Panc1 (cell line): ENCODE results near the gene PLA2G2D. TPM values are rescaled to one million over a fixed set of nuclear protein-coding genes. Genes with fewer than 3 reads are reported as not detected.

Experiments
- ATAC-seq: fragments of 200-7000 bp; cut with Tn5 transposase; 2 replicates; pipeline ENCODE4 v1.9.1; 2020; ENCODE audit warnings: mild to moderate bottlenecking, moderate library complexity
- BruUV-seq: library from RNA; stranded (reverse); fragments of 400-500 nt; replicated peaks from 2 replicates; lab custom pipeline; 2021; lab: Mats Ljungman, UMichigan
- CTCF ChIA-PET: fragments of 300-600 bp; sonication (Branson Sonifier 250); formaldehyde crosslinking; loops from one replicate; lab custom pipeline; 2022; ENCODE audit warnings: antibody characterized with exemption; lab: Charles Lee
- POLR2A ChIA-PET: fragments of 300-600 bp; sonication (Branson Sonifier 250); formaldehyde crosslinking; loops from one replicate; lab custom pipeline; 2022; ENCODE audit warnings: antibody characterized with exemption; lab: Charles Lee
- DNase-seq: peaks from one replicate; pipeline ENCODE4 v3.0.0-alpha.2; 2010; ENCODE audit warnings: low read depth, low spot score
- H3K27ac ChIP-seq: 2 replicates; pipeline ENCODE4 v1.5.1; 2011; ENCODE audit warnings: mild to moderate bottlenecking, low read length, inconsistent platforms
- H3K27me3 ChIP-seq: fragments of 200-500 bp; sonication (Bioruptor generic); 2 replicates; pipeline ENCODE4 v1.6.0; 2014; ENCODE audit warnings: low read length, inconsistent platforms; ENCODE audit not compliant: control insufficient read depth, insufficient read depth
- H3K36me3 ChIP-seq: fragments of 200-500 bp; sonication (Bioruptor generic); 2 replicates; pipeline ENCODE4 v1.5.1; 2014; ENCODE audit warnings: inconsistent platforms, mild to moderate bottlenecking, low read length, moderate library complexity; ENCODE audit not compliant: control insufficient read depth, insufficient read depth
- H3K4me1 ChIP-seq: 2 replicates; pipeline ENCODE4 v1.5.1; 2011; ENCODE audit warnings: inconsistent platforms, mild to moderate bottlenecking, low read length, moderate library complexity; ENCODE audit not compliant: control insufficient read depth, insufficient read depth
- H3K4me3 ChIP-seq, 2 experiments: 2 replicates each; pipeline ENCODE4 v1.5.1; 2011 to 2012; ENCODE audit warnings: low read depth in 2 of 2, low read length in 2 of 2, mild to moderate bottlenecking in 2 of 2, inconsistent platforms in 1 of 2, moderate library complexity in 1 of 2
- H3K9me3 ChIP-seq: fragments of 200-500 bp; sonication (Bioruptor generic); 2 replicates; pipeline ENCODE4 v1.5.1; 2014; ENCODE audit warnings: low read depth, mild to moderate bottlenecking, inconsistent platforms, low read length, moderate library complexity; ENCODE audit not compliant: control insufficient read depth, insufficient read depth
- POLR2AphosphoS5 ChIP-seq: IDR thresholded peaks from 2 replicates; pipeline ENCODE4 v1.6.1; 2012; ENCODE audit warnings: mild to moderate bottlenecking, low read depth, low read length, moderate library complexity
- SIN3A ChIP-seq: IDR thresholded peaks from 2 replicates; pipeline ENCODE4 v1.6.1; 2012; ENCODE audit warnings: low read depth, mild to moderate bottlenecking, low read length, moderate library complexity, borderline replicate concordance; ENCODE audit not compliant: insufficient read depth
- TCF7L2 ChIP-seq: IDR thresholded peaks from 2 replicates; pipeline ENCODE4 v1.6.1; 2011; ENCODE audit warnings: mild to moderate bottlenecking, low read depth, low read length, inconsistent platforms
- in situ Hi-C: cut with HindIII; loops from 2 replicates; pipeline ENCODE4 v1.10.0; 2016; ENCODE audit warnings: low sequenced_read_pairs, low pct_unique_long_range_greater_than_20kb
- intact Hi-C: fragments of 100-400 bp; cut with micrococcal nuclease; formaldehyde crosslinking; loops from one replicate; pipeline ENCODE4 v1.10.0; 2022; ENCODE audit not compliant: unreplicated experiment
- total RNA-seq: library from RNA; stranded (reverse); gene quantifications from one replicate; pipeline ENCODE4 v1.2.1, GENCODE V29; 2021; ENCODE audit not compliant: unreplicated experiment
- TF ChIP-seq, protein P1 (sequence below): fragments of 450-650 bp; IDR thresholded peaks from 2 replicates; pipeline ENCODE4 v1.5.1; 2017; ENCODE audit warnings: mild to moderate bottlenecking
- TF ChIP-seq, protein P2 (sequence below), 2 experiments: IDR thresholded peaks; 2 replicates each; pipeline ENCODE4 v1.6.1; 2011 to 2012; ENCODE audit warnings: low read depth in 2 of 2, control low read depth in 1 of 2, low read length in 1 of 2, mild to moderate bottlenecking in 1 of 2, moderate library complexity in 1 of 2; ENCODE audit not compliant: insufficient read depth in 1 of 2

Gene PLA2G2D
- total RNA-seq, 1 experiment from 2014 or later, result not detected

DNA sequence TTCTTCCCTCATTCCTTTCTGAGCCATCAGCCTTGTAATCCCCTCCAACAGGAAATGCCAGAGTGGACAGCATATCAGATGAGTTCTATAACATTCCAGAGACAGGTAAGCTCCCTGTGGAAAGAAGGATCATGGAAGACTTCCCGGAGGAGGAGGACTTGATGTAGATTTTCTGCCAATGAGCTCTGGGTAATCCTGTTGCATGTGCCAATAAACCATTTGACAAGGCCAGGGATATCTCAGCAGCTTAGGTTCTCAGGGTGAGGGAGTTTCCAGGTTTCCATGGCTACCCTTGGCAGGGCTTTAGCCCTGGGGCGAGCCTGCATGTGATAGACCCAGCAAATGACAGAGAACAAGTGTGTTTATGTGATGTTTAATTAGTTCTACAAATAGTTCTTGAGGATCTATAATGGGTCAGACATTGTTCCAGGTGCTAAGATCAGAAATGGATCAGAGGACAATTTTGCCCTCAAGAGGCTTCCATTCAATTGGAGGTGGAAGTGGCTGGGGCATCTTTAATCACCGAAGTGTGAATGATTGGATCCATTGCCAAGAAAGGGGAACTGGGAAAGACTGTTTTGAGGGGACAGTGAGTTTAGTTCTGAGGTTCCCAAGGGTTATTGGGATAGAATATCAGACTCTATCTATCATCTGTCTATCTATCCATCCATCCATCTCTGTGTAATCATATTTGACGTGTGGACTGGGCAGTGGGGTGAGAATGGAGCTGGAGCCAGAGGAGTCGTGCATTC is 42.5 kb downstream of the PLA2G2D start:
- intact Hi-C loops, result no loop called here
- no peak for ATAC-seq
- CTCF ChIA-PET, result no interaction called here
- Histone ChIP-seq H3K4me1 (no peaks in the 10 kb centered on the region), H3K27me3 (no peaks in the 10 kb centered on the region), H3K9me3 (no peaks in the 10 kb centered on the region), H3K4me3 (no peak overlapping the region), H3K36me3 (no peaks in the 10 kb centered on the region), H3K27ac (no peak overlapping the region)
- in situ Hi-C loops, result no loop called here
- no peak for DNase-seq
- POLR2A ChIA-PET, result no interaction called here
- TF ChIP-seq, protein P1, sequence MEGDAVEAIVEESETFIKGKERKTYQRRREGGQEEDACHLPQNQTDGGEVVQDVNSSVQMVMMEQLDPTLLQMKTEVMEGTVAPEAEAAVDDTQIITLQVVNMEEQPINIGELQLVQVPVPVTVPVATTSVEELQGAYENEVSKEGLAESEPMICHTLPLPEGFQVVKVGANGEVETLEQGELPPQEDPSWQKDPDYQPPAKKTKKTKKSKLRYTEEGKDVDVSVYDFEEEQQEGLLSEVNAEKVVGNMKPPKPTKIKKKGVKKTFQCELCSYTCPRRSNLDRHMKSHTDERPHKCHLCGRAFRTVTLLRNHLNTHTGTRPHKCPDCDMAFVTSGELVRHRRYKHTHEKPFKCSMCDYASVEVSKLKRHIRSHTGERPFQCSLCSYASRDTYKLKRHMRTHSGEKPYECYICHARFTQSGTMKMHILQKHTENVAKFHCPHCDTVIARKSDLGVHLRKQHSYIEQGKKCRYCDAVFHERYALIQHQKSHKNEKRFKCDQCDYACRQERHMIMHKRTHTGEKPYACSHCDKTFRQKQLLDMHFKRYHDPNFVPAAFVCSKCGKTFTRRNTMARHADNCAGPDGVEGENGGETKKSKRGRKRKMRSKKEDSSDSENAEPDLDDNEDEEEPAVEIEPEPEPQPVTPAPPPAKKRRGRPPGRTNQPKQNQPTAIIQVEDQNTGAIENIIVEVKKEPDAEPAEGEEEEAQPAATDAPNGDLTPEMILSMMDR, result no peak
- no peak for TF ChIP-seq SIN3A
- no TSS peak for BruUV-seq

DNA sequence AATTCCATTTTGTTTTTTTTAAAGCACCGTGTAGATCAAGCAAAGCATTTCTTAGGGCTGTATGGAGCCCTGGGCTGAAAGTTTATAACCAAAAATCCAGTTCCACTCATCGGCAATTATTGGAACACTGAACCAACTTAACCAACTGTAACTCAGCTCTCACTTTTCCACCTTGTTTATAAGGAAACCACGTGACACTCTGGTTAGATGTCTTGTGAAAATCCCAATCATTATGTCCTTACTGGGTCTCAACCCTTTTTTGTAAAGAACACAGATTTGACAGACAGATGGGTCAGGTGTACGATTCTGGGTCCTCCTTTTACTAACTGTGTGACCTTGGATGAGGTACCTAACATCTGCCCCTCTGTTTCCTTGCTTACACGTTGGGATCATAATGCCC is 43.1 kb downstream of the PLA2G2D start:
- Histone ChIP-seq H3K9me3 (no peaks in the 10 kb centered on the region), H3K4me3 (no peak overlapping the region), H3K27ac (no peak overlapping the region), H3K4me1 (no peaks in the 10 kb centered on the region), H3K36me3 (no peaks in the 10 kb centered on the region), H3K27me3 (no peaks in the 10 kb centered on the region)
- CTCF ChIA-PET, result no interaction called here
- DNase-seq, result no peak
- in situ Hi-C loops, result no loop called here
- ATAC-seq, result no peak
- no peak for TF ChIP-seq TCF7L2
- TF ChIP-seq, protein P1, result no peak
- TF ChIP-seq POLR2AphosphoS5, result no peak
- TF ChIP-seq, protein P2, sequence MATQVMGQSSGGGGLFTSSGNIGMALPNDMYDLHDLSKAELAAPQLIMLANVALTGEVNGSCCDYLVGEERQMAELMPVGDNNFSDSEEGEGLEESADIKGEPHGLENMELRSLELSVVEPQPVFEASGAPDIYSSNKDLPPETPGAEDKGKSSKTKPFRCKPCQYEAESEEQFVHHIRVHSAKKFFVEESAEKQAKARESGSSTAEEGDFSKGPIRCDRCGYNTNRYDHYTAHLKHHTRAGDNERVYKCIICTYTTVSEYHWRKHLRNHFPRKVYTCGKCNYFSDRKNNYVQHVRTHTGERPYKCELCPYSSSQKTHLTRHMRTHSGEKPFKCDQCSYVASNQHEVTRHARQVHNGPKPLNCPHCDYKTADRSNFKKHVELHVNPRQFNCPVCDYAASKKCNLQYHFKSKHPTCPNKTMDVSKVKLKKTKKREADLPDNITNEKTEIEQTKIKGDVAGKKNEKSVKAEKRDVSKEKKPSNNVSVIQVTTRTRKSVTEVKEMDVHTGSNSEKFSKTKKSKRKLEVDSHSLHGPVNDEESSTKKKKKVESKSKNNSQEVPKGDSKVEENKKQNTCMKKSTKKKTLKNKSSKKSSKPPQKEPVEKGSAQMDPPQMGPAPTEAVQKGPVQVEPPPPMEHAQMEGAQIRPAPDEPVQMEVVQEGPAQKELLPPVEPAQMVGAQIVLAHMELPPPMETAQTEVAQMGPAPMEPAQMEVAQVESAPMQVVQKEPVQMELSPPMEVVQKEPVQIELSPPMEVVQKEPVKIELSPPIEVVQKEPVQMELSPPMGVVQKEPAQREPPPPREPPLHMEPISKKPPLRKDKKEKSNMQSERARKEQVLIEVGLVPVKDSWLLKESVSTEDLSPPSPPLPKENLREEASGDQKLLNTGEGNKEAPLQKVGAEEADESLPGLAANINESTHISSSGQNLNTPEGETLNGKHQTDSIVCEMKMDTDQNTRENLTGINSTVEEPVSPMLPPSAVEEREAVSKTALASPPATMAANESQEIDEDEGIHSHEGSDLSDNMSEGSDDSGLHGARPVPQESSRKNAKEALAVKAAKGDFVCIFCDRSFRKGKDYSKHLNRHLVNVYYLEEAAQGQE (IDR thresholded peaks at IDR 0.05; ENCODE audit: insufficient read depth in 1 of 2, low read depth in 2 of 2, low read length in 1 of 2), result no peak
- no peak for TF ChIP-seq SIN3A
- no TSS peak for BruUV-seq
- POLR2A ChIA-PET, result no interaction called here
- intact Hi-C loops, result no loop called here
